OCI-LY7 (cell line): ENCODE results near the gene PPP1R14B. TPM values are rescaled to one million over a fixed set of nuclear protein-coding genes. Genes with fewer than 3 reads are reported as not detected.

ENCODE experiments used
- BruUV-seq: library from RNA; stranded (reverse); fragments of 400-500 nt; replicated peaks from 2 replicates; lab custom pipeline; 2021; lab: Mats Ljungman, UMichigan
- CTCF ChIA-PET: fragments of 300-600 bp; sonication (Branson Sonifier 250); formaldehyde crosslinking; loops from one replicate; lab custom pipeline; 2022; ENCODE audit warnings: antibody characterized with exemption; ENCODE audit not compliant: unreplicated experiment; lab: Charles Lee
- POLR2A ChIA-PET: fragments of 300-600 bp; sonication (Branson Sonifier 250); formaldehyde crosslinking; loops from one replicate; lab custom pipeline; 2022; ENCODE audit warnings: antibody characterized with exemption; lab: Charles Lee
- DNase-seq: peaks from one replicate; pipeline ENCODE4 v3.0.0-alpha.2; 2015; ENCODE audit warnings: low spot score
- H2AFZ ChIP-seq: fragments of 200-600 bp; sonication (generic), shearing (Covaris generic); 2 replicates; pipeline ENCODE4 v1.6.1; 2014; ENCODE audit warnings: mild to moderate bottlenecking, antibody characterized with exemption, low read length, moderate library complexity
- H3K27ac ChIP-seq: fragments of 200-600 bp; sonication (generic); 2 replicates; pipeline ENCODE4 v1.5.1; 2014; ENCODE audit warnings: mixed run types, low read depth, mild to moderate bottlenecking, moderate library complexity, low read length, inconsistent platforms; ENCODE audit not compliant: poor library complexity, severe bottlenecking
- H3K36me3 ChIP-seq: fragments of 200-600 bp; sonication (generic); 2 replicates; pipeline ENCODE4 v1.6.1; 2014; ENCODE audit warnings: mild to moderate bottlenecking, antibody characterized with exemption, low read length, moderate library complexity, mixed read lengths; ENCODE audit not compliant: insufficient read depth
- H3K4me1 ChIP-seq: fragments of 200-600 bp; sonication (generic); 2 replicates; pipeline ENCODE4 v1.5.1; 2014; ENCODE audit warnings: mild to moderate bottlenecking, low read length; ENCODE audit not compliant: insufficient read depth, poor library complexity, severe bottlenecking
- H3K4me2 ChIP-seq: fragments of 200-600 bp; sonication (generic); 2 replicates; pipeline ENCODE4 v1.6.1; 2014; ENCODE audit warnings: mild to moderate bottlenecking, low read length
- H3K4me3 ChIP-seq: fragments of 200-600 bp; sonication (generic); 2 replicates; pipeline ENCODE4 v1.5.1; 2014; ENCODE audit warnings: mild to moderate bottlenecking, low read depth, low read length; ENCODE audit not compliant: poor library complexity, severe bottlenecking
- H3K79me2 ChIP-seq: fragments of 200-600 bp; sonication (generic); 2 replicates; pipeline ENCODE4 v1.6.1; 2016; ENCODE audit warnings: low read depth, mild to moderate bottlenecking, low read length, moderate library complexity, mixed read lengths; ENCODE audit not compliant: insufficient read depth
- H3K9me2 ChIP-seq: fragments of 200-600 bp; sonication (generic); 2 replicates; pipeline ENCODE4 v1.6.1; 2016; ENCODE audit warnings: mild to moderate bottlenecking, low read length, mixed read lengths; ENCODE audit not compliant: insufficient read depth
- H3K9me3 ChIP-seq: fragments of 200-600 bp; sonication (generic); 2 replicates; pipeline ENCODE4 v1.6.1; 2014; ENCODE audit warnings: mild to moderate bottlenecking, mixed run types, low read length, mixed read lengths
- H4K20me1 ChIP-seq: fragments of 200-600 bp; sonication (generic); 2 replicates; pipeline ENCODE4 v1.6.1; 2014; ENCODE audit warnings: mild to moderate bottlenecking, antibody characterized with exemption, low read length, moderate library complexity, mixed read lengths; ENCODE audit not compliant: insufficient read depth
- EZH2phosphoT487 ChIP-seq: fragments of 200-600 bp; sonication (generic); IDR thresholded peaks from 2 replicates; pipeline ENCODE4 v1.6.1; 2018; ENCODE audit warnings: low read depth, borderline replicate concordance, mild to moderate bottlenecking, mixed run types, antibody characterized with exemption, low read length, moderate library complexity, mixed read lengths
- intact Hi-C: fragments of 100-400 bp; cut with micrococcal nuclease; formaldehyde crosslinking; loops from one replicate; pipeline ENCODE4 v1.10.0; 2022; ENCODE audit not compliant: unreplicated experiment
- total RNA-seq, 2 experiments: library from RNA; depleted of rRNA in 1 of 2; stranded (reverse); fragments of >200 nt in 1 of 2; shearing (Covaris generic) in 1 of 2; gene quantifications; 2 replicates each; pipeline ENCODE4 v1.2.3, GENCODE V29; 2014 to 2022
- TF ChIP-seq, protein P1 (sequence below): fragments of 200-600 bp; sonication (generic); conservative IDR thresholded peaks from 2 replicates; pipeline ENCODE4 v1.5.1; 2014; ENCODE audit warnings: mild to moderate bottlenecking, antibody characterized with exemption, low read length, moderate library complexity, mixed read lengths

PPP1R14B gene
- total RNA-seq, 2 experiments from 2014 or later = 198 to 223 TPM

DNA sequence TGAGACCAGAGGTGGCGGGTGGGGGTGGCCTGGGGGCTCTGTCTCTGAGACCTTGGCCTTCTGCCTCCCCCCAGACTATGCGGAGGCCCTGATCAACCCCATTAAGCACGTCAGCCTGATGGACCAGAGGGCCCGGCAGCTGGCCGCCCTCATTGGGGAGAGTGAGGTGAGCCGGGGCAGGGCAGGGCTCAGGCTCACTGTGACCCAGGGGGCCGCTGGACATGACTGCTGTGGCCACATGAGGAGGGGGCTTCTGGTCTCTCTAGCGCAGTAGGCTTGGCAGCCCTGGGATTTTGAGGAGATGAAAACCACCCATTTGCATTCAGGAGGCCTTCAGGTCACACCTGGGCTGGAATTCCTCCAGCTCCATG is 17.2 kb upstream of the PPP1R14B start:
- TF ChIP-seq, protein P1, sequence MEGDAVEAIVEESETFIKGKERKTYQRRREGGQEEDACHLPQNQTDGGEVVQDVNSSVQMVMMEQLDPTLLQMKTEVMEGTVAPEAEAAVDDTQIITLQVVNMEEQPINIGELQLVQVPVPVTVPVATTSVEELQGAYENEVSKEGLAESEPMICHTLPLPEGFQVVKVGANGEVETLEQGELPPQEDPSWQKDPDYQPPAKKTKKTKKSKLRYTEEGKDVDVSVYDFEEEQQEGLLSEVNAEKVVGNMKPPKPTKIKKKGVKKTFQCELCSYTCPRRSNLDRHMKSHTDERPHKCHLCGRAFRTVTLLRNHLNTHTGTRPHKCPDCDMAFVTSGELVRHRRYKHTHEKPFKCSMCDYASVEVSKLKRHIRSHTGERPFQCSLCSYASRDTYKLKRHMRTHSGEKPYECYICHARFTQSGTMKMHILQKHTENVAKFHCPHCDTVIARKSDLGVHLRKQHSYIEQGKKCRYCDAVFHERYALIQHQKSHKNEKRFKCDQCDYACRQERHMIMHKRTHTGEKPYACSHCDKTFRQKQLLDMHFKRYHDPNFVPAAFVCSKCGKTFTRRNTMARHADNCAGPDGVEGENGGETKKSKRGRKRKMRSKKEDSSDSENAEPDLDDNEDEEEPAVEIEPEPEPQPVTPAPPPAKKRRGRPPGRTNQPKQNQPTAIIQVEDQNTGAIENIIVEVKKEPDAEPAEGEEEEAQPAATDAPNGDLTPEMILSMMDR = no peak
- TF ChIP-seq EZH2phosphoT487 = no peak
- POLR2A ChIA-PET = no interaction called here

DNA sequence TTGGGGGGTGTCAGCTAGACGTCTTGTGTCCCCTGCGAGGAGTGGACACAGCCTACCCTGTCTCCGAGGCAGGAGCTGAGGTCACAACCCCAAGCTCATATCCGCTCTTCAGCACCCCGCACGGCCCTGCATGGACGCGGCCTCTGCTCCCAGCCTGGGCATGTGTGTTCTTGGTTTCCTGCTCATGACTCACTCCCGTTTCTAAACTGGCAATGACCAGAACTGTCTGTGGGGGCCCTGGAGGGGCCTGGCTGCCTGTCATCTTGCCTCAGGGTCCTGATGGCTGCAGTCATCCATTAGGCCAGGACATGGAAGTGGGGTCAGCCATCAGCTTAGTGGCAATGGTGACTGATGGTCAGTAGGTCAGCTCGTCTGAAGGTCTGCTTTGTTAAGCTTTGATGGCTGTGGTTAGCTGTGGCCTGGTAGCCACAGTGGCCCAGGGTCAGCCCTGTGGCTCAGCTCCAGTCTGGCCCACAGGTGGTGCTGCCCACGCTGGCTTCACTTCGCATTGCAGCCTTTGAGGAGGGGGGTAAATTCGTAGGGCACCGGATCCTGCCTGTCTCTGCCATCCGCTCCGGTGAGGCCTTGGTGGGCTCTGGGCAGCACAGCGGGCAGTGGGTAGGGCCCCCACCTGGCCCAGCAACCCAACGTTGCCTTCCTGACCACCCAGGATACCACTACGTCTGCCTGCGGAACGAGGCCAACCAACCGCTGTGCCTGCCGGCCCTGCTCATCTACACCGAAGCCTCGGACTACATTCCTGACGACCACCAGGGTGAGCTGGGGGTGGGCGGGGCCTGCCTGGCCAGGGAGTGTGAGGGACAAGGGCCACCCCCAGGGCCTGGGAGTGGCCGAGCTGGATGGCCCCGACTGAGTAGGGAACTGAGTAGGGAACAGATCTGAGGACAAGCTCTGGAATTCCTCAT is 16.5 kb upstream of the PPP1R14B start:
- intact Hi-C loops = no loop called here
- POLR2A ChIA-PET = no interaction called here
- BruUV-seq = no TSS peak

More for the DNA sequence above, 17.2 kb upstream of the PPP1R14B start:
- H2AFZ ChIP-seq = no peak overlapping the region
- no peak for DNase-seq
- H3K4me3 ChIP-seq = no peak overlapping the region
- CTCF ChIA-PET = no interaction called here
- no TSS peak for BruUV-seq
- no peak overlapping the region for H3K27ac ChIP-seq
- H3K4me2 ChIP-seq = no peak overlapping the region
- H3K36me3 ChIP-seq = no peaks in the 10 kb centered on the region
- no peaks in the 10 kb centered on the region for H3K79me2 ChIP-seq
- no peaks in the 10 kb centered on the region for H3K9me2 ChIP-seq
- H3K9me3 ChIP-seq = no peaks in the 10 kb centered on the region
- H4K20me1 ChIP-seq = no peaks in the 10 kb centered on the region
- intact Hi-C loops = no loop called here
- H3K4me1 ChIP-seq = peaks cover 18% of the 10 kb centered on the region

More for the DNA sequence above, 16.5 kb upstream of the PPP1R14B start:
- Histone ChIP-seq H3K9me3 (no peaks in the 10 kb centered on the region), H3K4me3 (no peak overlapping the region), H3K27ac (no peak overlapping the region), H3K9me2 (no peaks in the 10 kb centered on the region), H3K36me3 (no peaks in the 10 kb centered on the region), H3K4me1 (peaks cover 12% of the 10 kb centered on the region), H2AFZ (no peak overlapping the region), H4K20me1 (no peaks in the 10 kb centered on the region), H3K4me2 (no peak overlapping the region), H3K79me2 (no peaks in the 10 kb centered on the region)
- CTCF ChIA-PET = no interaction called here
- DNase-seq = no peak
- TF ChIP-seq, protein P1 = no peak
- no peak for TF ChIP-seq EZH2phosphoT487
